Spleen (tissue), 7 donors: ENCODE results near the gene ST3GAL3.

Experiments used
- POLR2A ChIP-seq, 3 donors: fragments of 450-650 bp; IDR thresholded peaks; one replicate each; pipeline ENCODE4 v1.5.1; 2017; ENCODE audit warnings: antibody characterized with exemption in 3 of 3, mild to moderate bottlenecking in 1 of 3
- TF ChIP-seq, protein P1 (sequence below), 11 experiments: fragments of 200-600 bp in 7 of 11; fragments of 450-650 bp in 4 of 11; sonication (generic) in 4 of 11; IDR thresholded peaks in 8 of 11; conservative IDR thresholded peaks in 3 of 11; 1 replicate in 7 of 11; 2 replicates in 4 of 11; pipeline versions ENCODE4 v1.4.0 to v1.8.0; 2016 to 2021; ENCODE audit warnings: antibody characterized with exemption in 11 of 11, inconsistent platforms in 4 of 11, mild to moderate bottlenecking in 1 of 11
- donor health status: DM: no; HTN: no; CAD: no; lungs with moderate emphysema.
- donor health status: DM: no; HTN: no; CAD: no.
- donor health status: DM: no; HTN: no; CAD: no.

DNA sequence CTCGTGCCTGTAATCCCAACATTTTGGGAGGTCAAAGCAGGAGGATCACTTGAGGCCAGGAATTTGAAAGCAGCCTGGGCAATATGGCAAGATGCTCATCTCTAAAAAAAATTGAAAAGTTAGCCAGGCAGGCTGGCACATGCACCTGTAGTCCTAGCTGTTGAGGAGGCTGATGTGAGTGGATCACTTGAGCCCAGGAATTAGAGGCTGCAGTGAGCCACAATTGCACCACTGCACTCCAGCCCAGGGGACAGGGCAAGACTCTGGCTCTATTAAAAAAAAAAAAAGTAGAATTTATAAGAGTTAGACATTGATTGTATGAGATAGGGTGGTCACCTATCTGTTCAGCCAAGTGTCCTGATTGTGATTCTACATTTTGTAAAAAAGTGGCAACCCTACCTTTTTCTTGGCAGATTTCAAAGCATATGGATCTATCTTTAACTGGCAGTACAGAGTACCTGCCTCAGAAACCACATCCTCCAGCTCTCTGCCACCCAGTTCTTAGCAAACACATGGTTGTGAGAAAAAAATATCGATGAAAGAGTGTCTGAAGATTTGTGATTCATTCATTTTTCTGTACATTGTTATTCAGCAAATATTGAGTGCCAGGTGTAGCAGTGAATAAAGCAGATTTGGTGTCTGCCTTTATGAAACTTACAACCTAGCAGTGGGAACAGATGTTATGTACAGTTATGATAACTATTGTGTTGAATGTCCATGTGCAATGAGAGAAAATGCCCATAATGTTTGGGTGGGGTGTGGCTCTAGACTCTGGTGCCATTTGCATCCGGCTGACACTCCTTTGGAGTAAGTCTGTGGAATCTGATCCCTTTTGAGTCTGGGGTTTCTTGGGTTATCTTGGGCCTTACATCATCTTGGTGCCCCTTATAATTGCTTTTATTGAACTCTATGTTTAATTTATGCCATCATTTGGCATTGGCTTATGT is 82.5 kb downstream of the ST3GAL3 start:
- no peak for TF ChIP-seq POLR2A (IDR thresholded peaks at IDR 0.05)
- TF ChIP-seq, protein P1, sequence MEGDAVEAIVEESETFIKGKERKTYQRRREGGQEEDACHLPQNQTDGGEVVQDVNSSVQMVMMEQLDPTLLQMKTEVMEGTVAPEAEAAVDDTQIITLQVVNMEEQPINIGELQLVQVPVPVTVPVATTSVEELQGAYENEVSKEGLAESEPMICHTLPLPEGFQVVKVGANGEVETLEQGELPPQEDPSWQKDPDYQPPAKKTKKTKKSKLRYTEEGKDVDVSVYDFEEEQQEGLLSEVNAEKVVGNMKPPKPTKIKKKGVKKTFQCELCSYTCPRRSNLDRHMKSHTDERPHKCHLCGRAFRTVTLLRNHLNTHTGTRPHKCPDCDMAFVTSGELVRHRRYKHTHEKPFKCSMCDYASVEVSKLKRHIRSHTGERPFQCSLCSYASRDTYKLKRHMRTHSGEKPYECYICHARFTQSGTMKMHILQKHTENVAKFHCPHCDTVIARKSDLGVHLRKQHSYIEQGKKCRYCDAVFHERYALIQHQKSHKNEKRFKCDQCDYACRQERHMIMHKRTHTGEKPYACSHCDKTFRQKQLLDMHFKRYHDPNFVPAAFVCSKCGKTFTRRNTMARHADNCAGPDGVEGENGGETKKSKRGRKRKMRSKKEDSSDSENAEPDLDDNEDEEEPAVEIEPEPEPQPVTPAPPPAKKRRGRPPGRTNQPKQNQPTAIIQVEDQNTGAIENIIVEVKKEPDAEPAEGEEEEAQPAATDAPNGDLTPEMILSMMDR (IDR thresholded peaks at IDR 0.05 in 8 of 11, conservative IDR thresholded peaks at IDR 0.05 in 3 of 11), result no peak
